HG02938 (cell line): ENCODE measurements around the gene ZNF177.

Experiments
- ATAC-seq: cut with Tn5 transposase; IDR thresholded peaks from one replicate; pipeline ENCODE4 v1.9.1; 2021; ENCODE audit warnings: mild to moderate bottlenecking, moderate library complexity; ENCODE audit not compliant: unreplicated experiment

Gene ZNF177

DNA sequence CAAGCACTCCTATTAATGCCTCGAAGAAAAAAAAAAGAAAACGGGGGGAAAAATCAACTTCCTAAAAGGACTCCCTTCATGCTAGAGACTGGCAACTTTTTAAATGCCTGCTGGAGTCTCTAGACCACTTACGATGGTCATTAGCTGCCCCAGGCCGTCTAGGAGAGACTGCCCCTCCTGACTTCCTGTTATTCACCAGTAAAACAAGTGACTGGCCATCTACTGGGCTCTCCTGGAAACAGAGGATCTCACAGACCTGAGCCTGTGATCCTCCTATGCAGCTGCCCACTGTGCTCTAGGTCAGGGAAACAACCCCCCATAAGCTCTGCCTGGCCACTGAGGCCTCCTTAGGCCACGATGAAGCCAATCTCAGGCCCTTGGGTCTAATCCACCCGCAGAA, 65.1 kb downstream of the ZNF177 start:
- no peak for ATAC-seq

GRCh38 chr19:9430444-9430843, 67.6 kb downstream of the ZNF177 start:
- no peak for ATAC-seq

DNA sequence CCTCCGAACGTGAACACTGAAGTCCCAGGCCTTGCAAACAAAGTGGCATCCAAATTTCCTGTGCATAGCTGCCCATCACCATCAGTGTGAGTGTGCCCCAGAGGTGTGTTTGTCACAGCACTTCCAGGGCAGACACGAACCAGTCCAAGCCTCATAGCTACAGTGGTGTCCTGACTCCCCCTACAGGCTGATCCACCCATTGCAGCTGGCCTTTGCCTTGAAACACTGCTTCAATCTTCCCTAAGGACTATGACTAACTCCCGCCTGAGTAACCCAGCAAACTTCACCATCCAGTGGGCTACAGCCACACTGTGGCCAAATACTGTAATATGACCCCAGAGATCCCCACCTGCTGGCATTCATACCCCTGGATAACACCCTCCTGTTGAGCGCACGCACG, 68.7 kb downstream of the ZNF177 start:
- ATAC-seq = no peak
